HCT116 (cell line): ENCODE measurements around the gene DRAXIN. TPM values are rescaled to one million over a fixed set of nuclear protein-coding genes. Genes with fewer than 3 reads are reported as not detected.

Experiments used
- ATAC-seq: fragments of 200-7000 bp; cut with Tn5 transposase; 2 replicates; pipeline ENCODE4 v1.9.1; 2020; ENCODE audit warnings: mild to moderate bottlenecking, moderate library complexity
- BruUV-seq: library from RNA; stranded (reverse); fragments of 400-500 nt; replicated peaks from 2 replicates; lab custom pipeline; 2021; lab: Mats Ljungman, UMichigan
- CTCF ChIA-PET: fragments of 300-600 bp; sonication (Branson Sonifier 250); formaldehyde crosslinking; loops from one replicate; lab custom pipeline; 2021; ENCODE audit warnings: antibody characterized with exemption; lab: Charles Lee
- POLR2A ChIA-PET: fragments of 300-600, 350-600 bp; sonication (Branson Sonifier 250); formaldehyde crosslinking; loops from one replicate; lab custom pipeline; 2021; ENCODE audit warnings: antibody characterized with exemption; lab: Charles Lee
- RAD21 ChIA-PET, 2 experiments: fragments of 300-600 bp; sonication (Branson Sonifier 250); formaldehyde crosslinking; loops; one replicate each; lab custom pipeline; 2023; ENCODE audit warnings: low total read pairs in 2 of 2; ENCODE audit not compliant: uncharacterized antibody in 2 of 2, unreplicated experiment in 2 of 2, low non-redundant PET in 1 of 2; lab: Charles Lee
- DNase-seq: peaks from one replicate; pipeline ENCODE4 v3.0.0-alpha.2; 2010; ENCODE audit warnings: low read depth, low spot score
- H2AFZ ChIP-seq: fragments of 200-600 bp; shearing (Covaris generic), sonication (generic); 2 replicates; pipeline ENCODE4 v1.6.1; 2017; ENCODE audit warnings: low read depth, mixed run types, mixed read lengths, antibody characterized with exemption, low read length; ENCODE audit not compliant: poor library complexity, severe bottlenecking
- H3K27ac ChIP-seq: 2 replicates; pipeline ENCODE4 v1.5.1; 2012; ENCODE audit warnings: low read depth, low read length
- H3K27me3 ChIP-seq: fragments of 200-600 bp; sonication (generic); 2 replicates; pipeline ENCODE4 v1.6.1; 2016; ENCODE audit warnings: mixed run types, low read length, mixed read lengths; ENCODE audit not compliant: insufficient read depth
- H3K36me3 ChIP-seq, 2 experiments: fragments of 200-500 bp in 1 of 2; fragments of 200-600 bp in 1 of 2; sonication (Bioruptor generic) in 1 of 2; sonication (generic) in 1 of 2; 2 replicates each; pipeline versions ENCODE4 v1.5.1 to v1.6.1; 2014 to 2016; ENCODE audit warnings: low read length in 2 of 2, inconsistent platforms in 1 of 2, mixed read lengths in 1 of 2, mixed run types in 1 of 2; ENCODE audit not compliant: insufficient read depth in 2 of 2, control insufficient read depth in 1 of 2
- H3K4me1 ChIP-seq, 2 experiments: fragments of 200-600 bp in 1 of 2; sonication (generic) in 1 of 2; 2 replicates each; pipeline versions ENCODE4 v1.5.1 to v1.6.1; 2012 to 2017; ENCODE audit warnings: low read length in 2 of 2, inconsistent platforms in 1 of 2, mild to moderate bottlenecking in 1 of 2, mixed read lengths in 1 of 2, mixed run types in 1 of 2, moderate library complexity in 1 of 2; ENCODE audit not compliant: insufficient read depth in 2 of 2, control insufficient read depth in 1 of 2
- H3K4me2 ChIP-seq: fragments of 200-600 bp; sonication (generic); 2 replicates; pipeline ENCODE4 v1.6.1; 2017; ENCODE audit warnings: mixed run types, low read length, mixed read lengths
- H3K4me3 ChIP-seq, 2 experiments: fragments of 200-600 bp in 1 of 2; sonication (generic) in 1 of 2; replicated peaks in 1 of 2; 2 replicates each; pipeline ENCODE4 v1.5.1; 2011 to 2016; ENCODE audit warnings: low read length in 2 of 2, control low read depth in 1 of 2, low read depth in 1 of 2, mild to moderate bottlenecking in 1 of 2, mixed read lengths in 1 of 2, mixed run types in 1 of 2
- H3K79me2 ChIP-seq: fragments of 200-600 bp; sonication (generic); 2 replicates; pipeline ENCODE4 v1.6.1; 2017; ENCODE audit warnings: mild to moderate bottlenecking, mixed run types, low read length, moderate library complexity, mixed read lengths; ENCODE audit not compliant: insufficient read depth
- H3K9ac ChIP-seq: fragments of 200-600 bp; sonication (generic); 2 replicates; pipeline ENCODE4 v1.6.1; 2016; ENCODE audit warnings: low read length, mixed read lengths
- H3K9me2 ChIP-seq: fragments of 200-600 bp; sonication (generic), shearing (Covaris generic); 2 replicates; pipeline ENCODE4 v1.6.1; 2017; ENCODE audit warnings: mixed run types, mild to moderate bottlenecking, moderate library complexity; ENCODE audit not compliant: insufficient read depth
- H3K9me3 ChIP-seq, 2 experiments: fragments of 200-500 bp in 1 of 2; fragments of 200-600 bp in 1 of 2; sonication (Bioruptor generic) in 1 of 2; sonication (generic) in 1 of 2; 2 replicates each; pipeline ENCODE4 v1.6.1; 2014 to 2017; ENCODE audit warnings: low read length in 2 of 2, mixed read lengths in 2 of 2, inconsistent platforms in 1 of 2, low read depth in 1 of 2, mild to moderate bottlenecking in 1 of 2, mixed run types in 1 of 2, moderate library complexity in 1 of 2; ENCODE audit not compliant: control insufficient read depth in 1 of 2, insufficient read depth in 1 of 2
- H4K20me1 ChIP-seq: fragments of 200-600 bp; sonication (generic), shearing (Covaris generic); 2 replicates; pipeline ENCODE4 v1.6.1; 2017; ENCODE audit warnings: mixed run types, mild to moderate bottlenecking, moderate library complexity; ENCODE audit not compliant: insufficient read depth
- ATF3 ChIP-seq: IDR thresholded peaks from 2 replicates; pipeline ENCODE4 v1.6.1; 2012
- CBX3 ChIP-seq: IDR thresholded peaks from 2 replicates; pipeline ENCODE4 v1.6.1; 2012; ENCODE audit warnings: low read depth
- EGR1 ChIP-seq: IDR thresholded peaks from 2 replicates; pipeline ENCODE4 v1.6.1; 2012; ENCODE audit warnings: low read depth
- ELF1 ChIP-seq: IDR thresholded peaks from 2 replicates; pipeline ENCODE4 v1.6.1; 2012; ENCODE audit warnings: low read depth, borderline replicate concordance
- EZH2 ChIP-seq: fragments of 200-600 bp; sonication (generic); IDR thresholded peaks from 2 replicates; pipeline ENCODE4 v1.6.1; 2017; ENCODE audit warnings: antibody characterized with exemption, mixed run types
- EZH2phosphoT487 ChIP-seq: fragments of 200-600 bp; IDR thresholded peaks from 2 replicates; pipeline ENCODE4 v1.6.1; 2018; ENCODE audit warnings: antibody characterized with exemption, borderline replicate concordance
- FOSL1 ChIP-seq: IDR thresholded peaks from 2 replicates; pipeline ENCODE4 v1.6.1; 2012; ENCODE audit warnings: low read depth
- JUND ChIP-seq: IDR thresholded peaks from 2 replicates; pipeline ENCODE4 v1.6.1; 2012
- POLR2A ChIP-seq: IDR thresholded peaks from 2 replicates; pipeline ENCODE4 v1.7.0; 2011; ENCODE audit warnings: borderline replicate concordance; ENCODE audit not compliant: insufficient read depth, insufficient read length; ENCODE audit errors: extremely low read depth
- SIN3A ChIP-seq: IDR thresholded peaks from 2 replicates; pipeline ENCODE4 v1.6.1; 2012; ENCODE audit warnings: low read depth
- SP1 ChIP-seq: IDR thresholded peaks from 2 replicates; pipeline ENCODE4 v1.6.1; 2012; ENCODE audit warnings: low read depth
- SRF ChIP-seq: IDR thresholded peaks from 2 replicates; pipeline ENCODE4 v1.6.1; 2012; ENCODE audit warnings: low read depth
- TCF7L2 ChIP-seq: IDR thresholded peaks from 2 replicates; pipeline ENCODE4 v1.7.0; 2011; ENCODE audit warnings: borderline replicate concordance, inconsistent platforms; ENCODE audit not compliant: insufficient read depth, insufficient read length; ENCODE audit errors: extremely low read depth
- YY1 ChIP-seq: IDR thresholded peaks from 2 replicates; pipeline ENCODE4 v1.6.1; 2011; ENCODE audit warnings: low read length, low read depth, moderate library complexity, mild to moderate bottlenecking; ENCODE audit not compliant: insufficient replicate concordance; ENCODE audit errors: extremely low read depth
- intact Hi-C: fragments of 100-400 bp; cut with micrococcal nuclease; formaldehyde crosslinking; loops from 2 replicates; pipeline ENCODE4 v1.10.0; 2022
- total RNA-seq: library from RNA; stranded (reverse); gene quantifications from one replicate; pipeline ENCODE4 v1.2.1, GENCODE V29; 2021; ENCODE audit not compliant: unreplicated experiment

Gene DRAXIN
- total RNA-seq, 1 experiment from 2014 or later, result 0.47 TPM

DNA sequence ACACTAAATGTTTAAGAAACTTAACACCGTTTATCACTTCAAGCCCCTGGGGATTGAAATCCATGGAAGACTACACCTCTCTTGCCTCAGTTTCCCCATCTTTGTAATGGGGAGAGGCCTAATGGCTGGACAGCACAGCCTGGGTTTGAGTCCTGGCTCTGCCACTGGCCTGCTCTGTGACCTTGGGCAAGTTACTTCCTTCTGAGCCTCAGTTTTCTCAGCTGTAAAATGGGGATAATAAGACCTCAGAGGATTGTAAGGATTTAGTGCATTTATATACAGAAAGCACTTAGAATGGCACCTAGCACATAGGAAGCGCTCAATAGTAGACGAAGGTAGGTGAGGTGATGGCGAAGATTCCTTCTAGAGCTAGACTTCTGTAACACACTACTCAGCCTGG, 50.0 kb downstream of the DRAXIN start:
- no peaks in the 10 kb centered on the region for H3K9me3 ChIP-seq
- H3K4me1 ChIP-seq, result peaks cover 9 to 14% of the 10 kb centered on the region in 2 experiments
- H4K20me1 ChIP-seq, result no peaks in the 10 kb centered on the region
- H3K27ac ChIP-seq, result no peak overlapping the region
- POLR2A ChIA-PET, result no interaction called here
- CTCF ChIA-PET, result no interaction called here
- no peak overlapping the region for H3K4me3 ChIP-seq
- no peaks in the 10 kb centered on the region for H3K27me3 ChIP-seq
- TF ChIP-seq ATF3 (no peak), TCF7L2 (no peak), SIN3A (no peak), FOSL1 (no peak), SP1 (no peak), JUND (no peak), POLR2A (no peak), EGR1 (no peak), EZH2 (no peak), EZH2phosphoT487 (no peak), ELF1 (no peak), CBX3 (no peak), SRF (no peak), YY1 (no peak)
- intact Hi-C loops, result no loop called here
- no peaks in the 10 kb centered on the region for H3K9me2 ChIP-seq
- no peak for DNase-seq
- peaks cover 11% of the 10 kb centered on the region for H3K79me2 ChIP-seq
- H2AFZ ChIP-seq, result no peak overlapping the region
- H3K9ac ChIP-seq, result no peak overlapping the region
- no peak for ATAC-seq
- peaks cover 0 to 2% of the 10 kb centered on the region in 2 experiments; a peak in 1 of 4 replicates for H3K36me3 ChIP-seq
- RAD21 ChIA-PET, result no interaction called here
- no peak overlapping the region for H3K4me2 ChIP-seq
- BruUV-seq, result no TSS peak
